Activated CD8-positive, alpha-beta T cell treated with anti-CD3 and anti-CD28 coated beads, Interleukin-2, amount 10 ng/mL, durations not matched to agents 7 days and 5 days (primary cell): Measurements from ENCODE around the gene EYS. TPM values are rescaled to one million over a fixed set of nuclear protein-coding genes. Genes with fewer than 3 reads are reported as not detected.
"Not testable (repeated sequence)": the region's sequence is repeated elsewhere in the genome, so short reads cannot be mapped to it uniquely, and the experiment has no call there.

Experiments used
- ATAC-seq: fragments of 150-1000 bp; cut with Tn5 transposase; one replicate; pipeline ENCODE4 v1.10.0; 2021; ENCODE audit warnings: moderate library complexity
- CTCF ChIA-PET: fragments of 350-600 bp; sonication (Branson Sonifier 250); formaldehyde crosslinking; loops from one replicate; lab custom pipeline; 2021; ENCODE audit warnings: antibody characterized with exemption; lab: Charles Lee
- POLR2A ChIA-PET: fragments of 350-600 bp; sonication (Branson Sonifier 250); formaldehyde crosslinking; loops from one replicate; lab custom pipeline; 2021; ENCODE audit warnings: antibody characterized with exemption; lab: Charles Lee
- DNase-seq: peaks from one replicate; pipeline ENCODE4 v3.0.0-alpha.2; 2020
- H3K27ac Mint-ChIP-seq: one replicate; pipeline ENCODE4 v1.8.0; 2021; ENCODE audit warnings: mild to moderate bottlenecking, mixed read lengths
- H3K27me3 Mint-ChIP-seq: one replicate; pipeline ENCODE4 v1.8.0; 2021; ENCODE audit warnings: low read depth, mixed read lengths
- H3K36me3 Mint-ChIP-seq: one replicate; pipeline ENCODE4 v1.8.0; 2021; ENCODE audit warnings: low read depth, mixed read lengths
- H3K4me1 Mint-ChIP-seq: one replicate; pipeline ENCODE4 v1.8.0; 2021; ENCODE audit warnings: low read depth, mixed read lengths
- H3K4me3 Mint-ChIP-seq: one replicate; pipeline ENCODE4 v1.8.0; 2021; ENCODE audit warnings: mild to moderate bottlenecking, mixed read lengths
- H3K9me3 Mint-ChIP-seq: one replicate; pipeline ENCODE4 v1.8.0; 2022; ENCODE audit warnings: mixed read lengths; ENCODE audit not compliant: insufficient read depth
- total RNA-seq, 2 experiments: library from RNA; stranded (reverse); gene quantifications; one replicate each; pipeline ENCODE4 v1.2.3, GENCODE V29; 2021

EYS gene
- total RNA-seq, 2 experiments from 2014 or later = not detected

DNA sequence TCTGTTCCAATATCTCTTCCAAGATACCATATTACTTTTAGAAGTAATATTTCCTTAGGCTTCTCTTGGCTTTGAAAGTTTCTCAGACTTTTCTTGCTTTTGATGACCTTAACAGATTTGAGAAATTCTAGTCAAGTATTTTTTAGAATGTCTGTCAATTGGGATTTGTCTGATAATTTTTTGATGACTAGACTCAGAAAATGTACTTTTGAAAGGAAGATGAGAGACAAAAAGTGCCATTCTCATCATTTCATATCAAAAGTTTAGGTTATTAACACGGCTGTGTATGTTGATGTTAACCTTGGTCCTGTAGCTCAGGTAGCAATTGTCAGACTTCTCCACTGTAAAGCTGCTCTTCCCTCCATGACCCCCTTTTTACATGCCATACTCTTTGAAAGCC lies 651.5 kb downstream of the EYS start:
- Mint-ChIP-seq H3K9me3 (peaks cover 9% of the 10 kb centered on the region), H3K4me1 (no peaks in the 10 kb centered on the region), H3K27me3 (no peaks in the 10 kb centered on the region), H3K4me3 (no peak overlapping the region), H3K27ac (no peak overlapping the region), H3K36me3 (no peaks in the 10 kb centered on the region)
- ATAC-seq (no peak), DNase-seq (no peak)
- ChIA-PET POLR2A (no interaction called here), CTCF (no interaction called here)

DNA sequence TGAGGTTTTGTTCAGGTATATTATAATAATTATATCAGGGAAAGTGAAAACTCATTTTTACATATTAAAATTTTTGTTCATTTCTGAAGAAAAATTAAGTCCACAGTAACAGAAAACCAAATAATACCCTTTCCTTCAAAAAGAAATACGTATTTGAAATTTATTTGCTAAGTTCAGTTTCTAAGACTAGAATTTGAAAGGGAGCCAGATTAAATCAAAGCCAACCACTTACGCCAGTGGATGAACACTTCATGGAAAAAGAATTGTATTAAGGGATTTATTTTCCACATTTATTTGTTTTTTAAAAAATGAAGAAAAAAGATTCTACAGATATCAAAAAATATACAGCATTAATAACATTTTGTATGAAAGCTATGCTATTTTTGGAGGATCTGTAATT lies 654.4 kb downstream of the EYS start:
- H3K36me3 Mint-ChIP-seq = no peaks in the 10 kb centered on the region
- H3K4me1 Mint-ChIP-seq = no peaks in the 10 kb centered on the region
- H3K9me3 Mint-ChIP-seq = peaks cover 13% of the 10 kb centered on the region
- no peaks in the 10 kb centered on the region for H3K27me3 Mint-ChIP-seq
- H3K27ac Mint-ChIP-seq = no peak overlapping the region
- ChIA-PET CTCF (no interaction called here), POLR2A (no interaction called here)
- no peak overlapping the region for H3K4me3 Mint-ChIP-seq
- ATAC-seq (no peak), DNase-seq (no peak)

DNA sequence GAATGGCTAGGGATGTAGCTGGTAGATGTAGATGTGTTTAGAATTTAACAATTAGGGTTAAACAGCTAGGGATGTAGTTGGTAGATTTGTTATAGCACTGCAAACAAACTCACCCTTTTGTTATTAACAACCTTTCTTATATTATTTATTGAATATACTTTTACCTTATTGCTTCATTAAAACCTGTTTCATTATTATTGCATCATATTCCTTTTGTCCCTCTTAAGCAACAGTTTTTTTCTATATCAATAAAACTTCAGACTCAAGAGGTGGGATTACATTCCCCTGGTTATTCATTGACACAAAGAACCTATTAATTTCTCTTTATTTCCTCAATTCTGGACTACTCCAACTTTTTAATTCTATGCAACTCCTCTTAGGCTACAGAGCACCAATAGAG lies 661.2 kb downstream of the EYS start:
- H3K4me1 Mint-ChIP-seq = no peaks in the 10 kb centered on the region
- DNase-seq = no peak
- no peaks in the 10 kb centered on the region for H3K27me3 Mint-ChIP-seq
- H3K4me3 Mint-ChIP-seq = no peak overlapping the region
- ChIA-PET CTCF (no interaction called here), POLR2A (no interaction called here)
- peaks cover 20% of the 10 kb centered on the region for H3K9me3 Mint-ChIP-seq
- H3K36me3 Mint-ChIP-seq = no peaks in the 10 kb centered on the region
- H3K27ac Mint-ChIP-seq = no peak overlapping the region
- no peak for ATAC-seq

DNA sequence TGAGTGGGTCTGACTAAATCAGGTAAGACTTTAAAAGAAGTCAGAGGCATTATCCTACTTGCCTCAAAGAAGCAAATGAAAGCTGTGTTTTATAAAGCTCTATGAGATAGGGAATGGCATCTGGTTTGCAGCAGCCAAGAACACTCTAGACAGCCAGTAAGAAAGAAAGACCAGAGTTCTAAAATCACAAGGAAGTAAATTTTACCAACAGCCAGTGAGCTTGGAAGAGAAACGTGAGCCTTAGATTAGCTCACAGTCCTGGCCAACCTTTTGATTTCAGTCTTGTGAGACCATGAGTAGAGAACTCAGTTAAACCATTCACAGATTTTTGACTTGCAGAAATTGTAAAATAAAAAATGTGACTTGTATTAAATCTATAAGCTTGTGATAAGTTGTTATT lies 693.0 kb downstream of the EYS start:
- no peak for DNase-seq
- no peak overlapping the region for H3K4me3 Mint-ChIP-seq
- no peak for ATAC-seq
- H3K4me1 Mint-ChIP-seq = no peaks in the 10 kb centered on the region
- H3K27ac Mint-ChIP-seq = no peak overlapping the region
- no peaks in the 10 kb centered on the region for H3K27me3 Mint-ChIP-seq
- H3K9me3 Mint-ChIP-seq = no peaks in the 10 kb centered on the region
- ChIA-PET POLR2A (no interaction called here), CTCF (no interaction called here)
- no peaks in the 10 kb centered on the region for H3K36me3 Mint-ChIP-seq

DNA sequence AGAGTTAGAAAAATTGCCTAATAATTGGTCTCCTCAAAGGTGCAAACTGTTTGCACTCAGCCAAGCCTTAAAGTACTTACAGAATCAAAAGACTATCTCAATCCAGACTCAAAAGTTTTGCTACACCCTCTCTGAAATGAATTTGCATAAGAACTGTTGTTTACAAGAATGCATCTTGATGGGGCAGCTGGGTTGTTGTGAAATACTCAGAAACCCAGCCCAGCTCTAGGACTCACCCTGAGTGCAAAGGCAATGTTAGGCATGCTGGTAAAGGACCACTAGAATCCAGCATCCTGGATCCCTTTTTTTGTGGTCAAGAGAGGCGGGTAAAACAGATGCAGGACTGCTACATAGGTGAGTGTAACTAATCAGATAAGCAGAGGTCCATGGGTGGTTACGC lies 700.2 kb downstream of the EYS start:
- Mint-ChIP-seq H3K4me3 (no peak overlapping the region), H3K9me3 (peaks cover 5% of the 10 kb centered on the region), H3K36me3 (no peaks in the 10 kb centered on the region), H3K4me1 (no peaks in the 10 kb centered on the region), H3K27ac (no peak overlapping the region), H3K27me3 (no peaks in the 10 kb centered on the region)
- DNase-seq (no peak), ATAC-seq (no peak)
- ChIA-PET POLR2A (no interaction called here), CTCF (no interaction called here)

DNA sequence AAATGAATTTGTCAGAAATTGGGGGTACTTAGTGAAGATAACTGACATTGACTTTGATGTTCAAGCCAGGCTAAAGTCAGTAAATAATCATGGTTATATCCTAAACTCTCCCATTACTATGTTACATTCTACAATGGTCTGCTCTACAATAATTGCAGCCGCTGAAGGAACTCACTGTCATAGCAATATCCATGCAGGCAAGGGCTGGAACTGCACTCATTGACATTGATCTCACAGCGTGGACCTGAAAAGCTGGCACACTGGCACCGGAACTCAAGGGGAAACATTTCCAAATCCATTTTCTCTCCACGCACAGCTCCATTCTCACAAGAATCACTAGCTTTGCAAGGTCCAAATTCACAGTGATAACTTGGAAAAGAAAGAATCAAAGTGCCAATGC lies 702.7 kb downstream of the EYS start:
- Mint-ChIP-seq H3K27me3 (no peaks in the 10 kb centered on the region), H3K27ac (no peak overlapping the region), H3K4me1 (no peaks in the 10 kb centered on the region), H3K4me3 (no peak overlapping the region), H3K36me3 (no peaks in the 10 kb centered on the region), H3K9me3 (peaks cover 6% of the 10 kb centered on the region)
- no peak for DNase-seq
- no peak for ATAC-seq
- POLR2A ChIA-PET = no interaction called here
- CTCF ChIA-PET = no interaction called here

DNA sequence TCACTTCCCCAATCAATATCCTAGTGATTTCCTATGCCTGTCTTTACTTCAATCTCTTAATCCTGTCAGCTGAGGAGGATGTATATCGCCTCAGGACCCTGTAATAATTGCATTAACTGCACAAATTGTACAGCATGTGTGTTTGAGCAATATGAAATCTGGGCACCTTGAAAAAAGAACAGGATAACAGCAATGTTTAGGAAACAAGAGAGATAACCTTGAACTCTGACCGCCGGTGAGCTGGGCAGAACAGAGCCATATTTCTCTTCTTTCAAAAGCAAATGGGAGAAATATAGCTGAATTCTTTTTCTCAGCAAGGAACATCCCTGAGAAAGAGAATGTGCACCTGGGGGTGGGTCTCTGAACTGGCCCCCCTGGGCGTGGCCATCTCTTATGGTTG lies 704.1 kb downstream of the EYS start:
- H3K9me3 Mint-ChIP-seq, H3K36me3 Mint-ChIP-seq, POLR2A ChIA-PET, CTCF ChIA-PET, H3K27me3 Mint-ChIP-seq, H3K4me1 Mint-ChIP-seq, DNase-seq, ATAC-seq, H3K4me3 Mint-ChIP-seq, H3K27ac Mint-ChIP-seq: not testable (repeated sequence)

DNA sequence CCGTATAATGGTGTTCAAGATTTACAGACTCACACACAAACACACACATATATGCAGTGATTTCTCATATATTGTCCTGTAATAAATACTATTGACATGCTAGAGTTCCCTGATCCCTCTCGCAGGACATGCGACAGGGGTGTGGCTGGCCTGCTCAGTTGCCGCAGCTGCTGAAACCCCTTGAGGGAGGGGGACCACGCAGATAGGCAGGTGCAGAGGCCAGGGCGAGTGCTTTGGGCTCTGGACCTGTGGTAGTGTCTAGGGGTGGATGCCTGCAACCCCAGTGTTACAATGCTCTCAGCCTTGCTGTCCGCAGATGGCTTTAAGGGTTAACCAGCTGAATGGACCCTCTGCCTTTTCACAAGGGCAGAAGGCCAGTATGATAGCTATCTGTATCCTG lies 706.2 kb downstream of the EYS start:
- ATAC-seq = no peak
- H3K27ac Mint-ChIP-seq = no peak overlapping the region

DNA sequence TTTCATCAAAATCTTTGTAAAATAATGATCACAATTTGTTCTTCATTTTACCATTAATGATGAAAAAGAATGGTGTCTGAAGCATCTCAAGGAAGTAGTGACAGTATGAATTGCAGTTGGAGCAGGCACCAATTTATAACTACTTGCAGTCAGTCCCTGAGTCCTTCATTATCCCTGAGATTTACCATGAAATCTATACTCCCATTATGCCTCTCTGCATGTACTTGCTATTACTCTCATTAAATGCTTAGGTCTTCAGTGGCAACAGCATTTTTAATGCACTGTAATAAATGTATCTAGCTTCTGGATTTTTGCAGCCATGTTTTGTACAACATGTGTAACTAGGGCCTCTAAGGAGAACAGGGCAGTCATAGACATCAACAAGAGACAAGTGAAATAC lies 708.8 kb downstream of the EYS start:
- ChIA-PET POLR2A (no interaction called here), CTCF (no interaction called here)
- no peaks in the 10 kb centered on the region for H3K36me3 Mint-ChIP-seq
- H3K4me1 Mint-ChIP-seq = no peaks in the 10 kb centered on the region
- H3K4me3 Mint-ChIP-seq = no peak overlapping the region
- no peak overlapping the region for H3K27ac Mint-ChIP-seq
- DNase-seq = no peak
- peaks cover 3% of the 10 kb centered on the region for H3K9me3 Mint-ChIP-seq
- ATAC-seq = no peak
- no peaks in the 10 kb centered on the region for H3K27me3 Mint-ChIP-seq

More for the DNA sequence above, 706.2 kb downstream of the EYS start:
- ChIA-PET CTCF (no interaction called here), POLR2A (no interaction called here)
- no peak for DNase-seq
- Mint-ChIP-seq H3K9me3 (peaks cover 4% of the 10 kb centered on the region), H3K4me3 (no peak overlapping the region), H3K4me1 (no peaks in the 10 kb centered on the region), H3K27me3 (no peaks in the 10 kb centered on the region), H3K36me3 (no peaks in the 10 kb centered on the region)

DNA sequence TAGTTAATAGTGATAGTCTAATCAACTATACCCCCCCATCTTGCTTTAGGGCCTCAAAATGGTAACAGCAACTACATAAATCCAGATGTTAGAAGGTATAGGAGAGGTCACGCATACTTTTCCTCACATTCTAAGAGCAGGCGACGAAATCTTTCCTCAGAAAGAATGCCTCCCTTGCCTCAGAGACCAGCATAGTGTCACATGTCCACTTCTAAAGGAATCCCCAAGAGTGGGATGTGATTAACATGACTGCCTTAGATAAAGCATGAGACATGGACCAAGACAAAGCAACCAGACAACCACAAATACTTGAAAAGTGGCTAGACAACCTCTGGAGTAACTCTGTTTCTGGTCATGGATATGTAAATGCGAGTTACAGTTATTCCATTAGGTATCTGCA lies 710.7 kb downstream of the EYS start:
- ATAC-seq = no peak
- DNase-seq = no peak
- POLR2A ChIA-PET = no interaction called here
- H3K4me1 Mint-ChIP-seq = no peaks in the 10 kb centered on the region
- peaks cover 3% of the 10 kb centered on the region for H3K9me3 Mint-ChIP-seq
- H3K27me3 Mint-ChIP-seq = no peaks in the 10 kb centered on the region
- H3K4me3 Mint-ChIP-seq = no peak overlapping the region
- H3K27ac Mint-ChIP-seq = no peak overlapping the region
- no peaks in the 10 kb centered on the region for H3K36me3 Mint-ChIP-seq
- CTCF ChIA-PET = no interaction called here

DNA sequence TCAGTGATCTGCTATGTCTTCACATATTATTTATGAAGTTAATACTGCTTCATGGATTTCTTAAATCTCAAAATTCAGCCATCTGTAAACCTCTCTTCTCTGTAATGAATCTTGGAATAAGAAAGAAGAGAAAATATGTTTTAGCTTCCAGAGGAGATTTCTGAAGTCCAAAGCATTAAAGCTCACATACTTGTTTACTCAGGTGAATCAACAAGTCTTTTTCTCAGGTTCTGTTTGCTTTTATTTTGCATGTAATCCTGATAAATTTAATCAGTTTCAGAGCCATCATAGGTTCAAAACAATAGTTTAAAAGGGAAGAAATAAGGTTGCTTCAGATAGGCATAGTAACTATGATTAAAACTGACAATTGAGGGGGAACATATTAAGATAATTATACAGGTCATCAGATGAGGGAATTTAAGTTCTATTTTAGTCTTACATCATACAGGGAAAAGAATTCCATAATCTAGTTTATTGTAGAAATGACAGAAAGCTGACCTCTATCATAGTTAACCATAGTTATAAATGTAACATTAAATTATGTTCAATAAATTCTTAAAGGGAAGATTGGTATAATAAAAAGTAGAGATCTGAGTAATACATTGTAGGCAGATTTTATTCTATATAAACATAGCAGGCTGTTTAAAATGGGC lies 716.2 kb downstream of the EYS start:
- ATAC-seq = no peak
- Mint-ChIP-seq H3K27ac (no peak overlapping the region), H3K4me1 (no peaks in the 10 kb centered on the region), H3K9me3 (no peaks in the 10 kb centered on the region), H3K4me3 (no peak overlapping the region), H3K36me3 (no peaks in the 10 kb centered on the region), H3K27me3 (no peaks in the 10 kb centered on the region)
- POLR2A ChIA-PET = no interaction called here
- CTCF ChIA-PET = no interaction called here
- DNase-seq = no peak

DNA sequence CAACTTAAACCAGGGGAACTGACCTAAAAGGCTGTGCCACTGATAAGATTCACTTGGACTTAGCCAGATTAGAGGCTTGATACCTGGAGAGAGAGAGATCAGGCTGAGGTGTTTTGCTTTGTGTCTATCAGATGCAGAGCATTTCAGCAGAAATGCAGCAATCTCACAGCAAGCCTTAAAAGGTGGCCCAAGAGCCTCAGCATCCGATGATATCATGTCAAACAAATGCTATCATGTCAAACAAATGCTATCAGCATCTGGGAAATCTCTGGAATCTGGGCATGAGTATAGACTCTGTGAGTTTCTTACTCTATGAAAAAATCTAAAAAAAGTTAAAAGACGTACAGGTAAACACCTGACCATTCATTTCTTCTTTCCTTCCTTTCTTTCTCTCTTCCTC lies 718.9 kb downstream of the EYS start:
- DNase-seq (no peak), ATAC-seq (no peak)
- Mint-ChIP-seq H3K4me3 (no peak overlapping the region), H3K9me3 (no peaks in the 10 kb centered on the region), H3K4me1 (no peaks in the 10 kb centered on the region), H3K27ac (no peak overlapping the region), H3K27me3 (no peaks in the 10 kb centered on the region), H3K36me3 (no peaks in the 10 kb centered on the region)
- ChIA-PET CTCF (no interaction called here), POLR2A (no interaction called here)

DNA sequence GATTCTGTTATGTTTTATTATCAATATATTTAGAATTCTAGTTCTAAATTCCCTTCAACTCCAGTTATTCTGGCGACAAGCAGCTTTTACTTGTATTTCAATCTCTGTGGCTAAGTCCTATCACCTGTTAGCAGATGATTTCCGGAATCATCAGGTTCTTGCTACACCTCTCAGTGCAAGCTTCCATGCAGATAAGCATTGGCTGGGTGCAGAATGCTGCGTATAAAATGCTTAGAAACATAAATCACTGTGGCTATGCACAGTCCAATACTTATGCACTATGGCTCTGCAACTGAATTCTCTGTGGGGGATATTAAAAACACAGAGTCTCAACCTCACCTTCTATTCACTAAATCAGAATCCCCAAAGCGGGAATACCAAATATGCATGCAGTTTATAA lies 720.0 kb downstream of the EYS start:
- Mint-ChIP-seq H3K4me1 (no peaks in the 10 kb centered on the region), H3K4me3 (no peak overlapping the region), H3K27ac (no peak overlapping the region), H3K27me3 (no peaks in the 10 kb centered on the region), H3K36me3 (no peaks in the 10 kb centered on the region), H3K9me3 (peaks cover 3% of the 10 kb centered on the region)
- CTCF ChIA-PET = no interaction called here
- ATAC-seq (no peak), DNase-seq (no peak)
- POLR2A ChIA-PET = no interaction called here
